Measurements from ENCODE around the gene MRPS10.
"Not testable (repeated sequence)": the region's sequence is repeated elsewhere in the genome, so short reads cannot be mapped to it uniquely, and the experiment has no call there.

The MRPS10 gene

DNA sequence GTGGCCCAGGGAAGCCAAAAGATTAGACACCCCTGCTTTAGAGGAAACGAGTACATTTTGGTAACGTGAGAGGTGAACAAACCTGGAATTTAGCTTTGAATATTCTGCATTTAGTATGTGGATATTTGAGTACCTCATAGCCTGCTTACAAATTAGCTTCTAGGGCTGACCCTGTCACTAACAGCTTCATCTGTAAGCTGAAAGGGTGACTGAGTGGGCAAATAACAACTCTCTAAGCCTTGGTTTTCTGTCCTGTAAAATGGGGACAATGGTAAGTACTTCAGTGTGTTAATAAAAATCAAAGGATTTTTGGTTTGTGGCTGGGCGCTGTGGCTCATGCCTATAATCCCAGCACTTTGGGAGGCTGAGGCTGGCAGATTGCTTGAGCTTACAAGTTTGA is 14.5 kb downstream of the MRPS10 start:
- no peak for DNase-seq

DNA sequence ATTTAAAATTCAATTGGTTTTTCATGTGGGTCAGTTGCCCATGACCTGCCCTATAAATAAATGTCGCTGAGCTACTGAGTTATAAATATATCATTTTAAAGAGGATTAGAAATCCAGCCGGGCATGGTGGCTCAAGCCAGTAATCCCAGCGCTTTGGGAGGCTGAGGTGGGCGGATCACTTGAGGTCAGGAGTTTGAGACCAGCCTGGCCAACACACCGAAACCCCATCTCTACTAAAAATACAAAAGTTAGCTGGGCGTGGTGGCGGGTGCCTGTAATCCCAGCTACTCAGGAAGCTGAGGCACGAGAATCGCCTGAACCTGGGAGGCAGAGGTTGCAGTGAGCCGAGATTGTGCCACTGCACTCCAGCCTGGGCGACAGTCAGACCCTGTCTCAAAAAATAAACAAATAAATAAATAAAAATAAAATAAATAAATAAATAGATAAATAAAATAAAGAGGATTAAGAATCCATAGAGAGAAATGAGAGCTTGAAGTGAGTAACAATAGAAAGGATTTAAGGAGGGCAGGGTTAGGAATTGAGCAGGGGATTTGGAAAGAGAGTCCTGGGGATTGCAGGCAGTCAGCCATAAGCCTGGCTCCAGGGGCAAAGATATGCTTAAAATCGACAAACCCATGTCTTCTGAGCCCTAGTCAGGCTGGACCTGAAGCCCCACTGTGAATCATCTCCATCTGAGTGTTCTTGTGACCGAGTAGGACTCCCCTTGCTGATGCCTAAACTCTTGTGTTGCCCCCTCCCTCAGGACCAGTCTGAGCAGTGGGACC is 15.3 kb downstream of the MRPS10 start:
- not testable (repeated sequence) for DNase-seq

DNA sequence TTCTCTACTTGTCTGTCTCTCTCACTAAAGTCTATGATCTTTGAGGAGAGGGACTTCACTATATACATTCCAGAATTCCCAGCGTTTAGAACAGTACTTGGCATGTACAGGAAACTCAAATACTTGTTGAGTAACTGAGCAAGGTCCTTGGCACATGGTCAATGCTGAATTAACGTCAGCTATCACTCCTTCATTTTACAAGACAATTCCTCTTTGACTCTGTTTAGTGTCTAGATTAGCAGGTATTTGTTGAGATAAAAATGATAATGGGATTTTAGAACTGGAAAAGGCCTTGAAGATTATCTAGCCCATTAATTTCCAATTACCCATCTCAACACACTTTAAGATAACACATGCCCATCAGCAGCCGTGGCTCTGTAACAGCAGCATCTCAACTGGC is 16.3 kb downstream of the MRPS10 start:
- DNase-seq = no peak

- DNase-seq = no peak
These were observed 17.6 kb downstream of the MRPS10 start for GRCh38 chr6:42200035-42200434.

DNA sequence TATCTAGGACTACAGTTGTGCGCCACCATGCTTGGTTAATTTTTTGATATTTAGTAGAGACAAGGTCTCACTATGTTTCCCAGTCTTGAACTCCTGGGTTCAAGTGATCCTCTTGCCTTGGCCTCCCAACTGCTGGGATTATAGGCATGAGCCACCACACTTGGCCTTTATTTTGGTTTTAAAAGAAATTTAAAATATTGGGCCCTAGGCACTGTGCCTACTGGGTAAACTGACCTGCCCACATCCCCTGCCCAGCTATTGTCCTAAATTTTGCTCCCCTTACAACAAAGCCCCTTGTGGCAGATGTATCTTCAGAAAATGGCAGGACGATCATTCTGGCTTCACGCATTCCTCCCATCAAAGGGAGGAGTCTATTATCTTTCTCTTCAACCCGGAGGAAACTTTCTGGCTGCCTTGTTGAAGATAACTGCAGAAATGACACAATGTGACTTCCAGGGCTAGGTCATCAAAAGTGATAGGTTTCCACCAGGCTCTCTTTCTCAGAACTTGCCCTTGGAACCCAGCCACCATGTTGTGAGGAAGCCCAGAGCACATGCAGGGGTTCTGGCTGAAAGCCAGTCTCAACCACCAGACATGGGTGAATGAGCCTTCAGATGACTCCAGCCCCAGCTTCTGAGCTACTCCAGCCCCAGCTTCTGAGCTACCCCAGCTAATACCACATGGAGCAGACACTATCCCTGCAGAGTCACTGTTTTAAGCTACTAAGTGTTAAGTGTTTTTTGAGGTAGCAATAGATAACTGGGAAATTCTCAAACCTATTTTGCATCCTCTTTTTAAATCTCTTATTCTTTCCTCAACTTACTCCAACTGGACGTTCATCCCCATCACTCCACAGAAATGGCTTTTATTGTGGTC is 18.3 kb downstream of the MRPS10 start:
- no peak for DNase-seq

GRCh38 chr6:42197555-42198362 is 19.9 kb downstream of the MRPS10 start:
- peak; percentile 46 for DNase-seq

DNA sequence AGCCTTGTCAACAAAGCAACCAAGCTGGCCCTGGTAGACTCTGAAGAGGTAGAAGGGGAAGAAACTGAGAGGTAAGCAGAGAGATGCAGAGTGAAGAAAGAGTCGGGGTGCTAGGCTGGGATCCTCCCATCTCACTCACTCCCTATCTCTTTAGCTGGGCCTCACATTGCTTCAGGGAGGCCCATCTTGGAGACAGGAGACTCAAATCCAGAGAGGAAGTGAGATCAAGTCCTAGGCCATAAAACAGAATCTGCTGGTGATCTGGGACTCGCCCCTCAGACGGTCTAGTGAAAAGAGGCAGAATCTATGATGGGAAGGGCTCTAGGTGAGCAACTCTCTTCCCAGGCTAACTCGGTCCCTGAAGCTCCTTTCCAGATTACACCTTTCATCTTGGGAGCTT is 22.2 kb downstream of the MRPS10 start:
- no peak for DNase-seq

DNA sequence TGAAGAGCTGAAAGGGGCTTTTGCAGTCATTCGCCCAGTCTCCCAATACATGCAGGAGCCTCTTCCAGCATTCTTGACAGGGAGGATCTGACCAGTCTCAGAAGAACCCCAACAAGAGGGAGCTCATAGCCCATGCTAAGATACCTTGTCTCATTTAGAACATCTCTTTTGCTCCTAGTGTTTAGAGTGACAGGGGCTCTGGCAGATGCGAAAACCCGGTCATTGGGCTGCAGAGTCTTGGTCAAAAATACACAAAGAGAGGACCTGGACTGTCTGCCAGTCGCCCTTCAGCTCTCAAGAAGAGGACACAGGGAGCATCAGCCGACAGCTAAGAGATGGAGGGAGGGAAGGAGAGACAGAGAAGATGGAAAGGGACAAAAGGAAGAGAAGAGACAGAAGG is 23.6 kb downstream of the MRPS10 start:
- no peak for DNase-seq

DNA sequence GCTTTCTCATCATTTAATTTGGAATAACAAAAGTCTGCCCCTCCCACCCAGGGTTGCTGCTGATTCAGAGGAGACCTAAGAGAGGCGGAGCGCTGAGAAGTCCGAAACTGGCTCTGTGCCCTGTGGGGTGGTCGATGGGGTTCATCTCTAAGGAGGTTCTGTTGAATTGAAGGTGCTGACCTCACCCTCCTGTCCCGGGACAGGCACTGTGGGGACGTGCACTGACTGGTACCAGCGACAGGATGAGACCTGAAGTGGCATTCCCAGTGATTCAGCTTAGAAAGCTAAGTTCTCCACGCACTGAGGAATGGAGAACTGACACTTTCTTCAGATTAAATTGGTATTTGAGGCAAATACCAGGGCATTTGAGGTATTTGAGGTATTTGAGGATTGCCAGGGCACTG is 24.2 kb downstream of the MRPS10 start:
- no peak for DNase-seq

- DNase-seq = not testable (repeated sequence)
These were observed 25.3 kb downstream of the MRPS10 start for GRCh38 chr6:42192385-42192784.

- DNase-seq = peak; percentile 44
These were observed 27.0 kb downstream of the MRPS10 start for GRCh38 chr6:42190554-42191183.

GRCh38 chr6:42188406-42188805 is 29.3 kb downstream of the MRPS10 start:
- DNase-seq = no peak

DNA sequence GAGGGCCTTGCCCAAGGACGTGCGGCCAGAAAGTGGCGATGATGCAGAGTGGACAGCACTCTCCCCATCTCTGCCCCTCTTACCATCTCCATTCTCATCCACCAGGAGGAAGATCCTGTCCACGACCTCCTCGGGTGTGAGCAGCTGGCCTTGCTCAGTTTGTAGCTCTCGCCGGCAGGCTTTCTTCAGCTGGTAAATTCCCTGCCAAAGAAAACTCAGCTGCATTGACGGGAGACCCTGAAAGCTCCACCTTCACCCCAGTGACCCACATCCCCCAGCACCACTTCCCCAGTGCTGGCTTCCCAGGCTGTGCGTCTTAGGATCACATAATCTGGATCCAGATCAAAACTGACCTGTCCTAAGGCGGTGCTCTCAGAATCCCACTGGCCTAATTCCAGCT is 32.1 kb downstream of the MRPS10 start:
- DNase-seq = no peak

DNA sequence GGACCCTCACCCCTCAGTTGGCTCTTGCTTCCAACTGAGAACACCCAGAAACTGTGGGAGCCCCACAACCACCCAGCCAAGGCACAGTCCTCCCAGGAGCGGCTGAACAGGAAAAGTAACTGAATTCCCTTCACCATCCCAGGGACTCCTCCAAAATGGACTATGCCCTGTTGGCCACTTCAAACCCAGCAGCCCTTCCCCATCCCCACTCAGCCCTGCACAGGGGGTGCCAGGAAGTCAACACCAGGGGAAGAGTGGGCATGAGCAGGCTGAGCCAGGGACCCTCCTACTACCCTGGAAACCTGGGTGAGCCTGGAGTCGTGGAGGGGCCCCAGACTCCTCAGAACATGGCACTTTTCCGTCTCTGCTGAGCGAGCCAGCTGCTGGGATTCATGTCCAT is 33.2 kb downstream of the MRPS10 start:
- no peak for DNase-seq

DNA sequence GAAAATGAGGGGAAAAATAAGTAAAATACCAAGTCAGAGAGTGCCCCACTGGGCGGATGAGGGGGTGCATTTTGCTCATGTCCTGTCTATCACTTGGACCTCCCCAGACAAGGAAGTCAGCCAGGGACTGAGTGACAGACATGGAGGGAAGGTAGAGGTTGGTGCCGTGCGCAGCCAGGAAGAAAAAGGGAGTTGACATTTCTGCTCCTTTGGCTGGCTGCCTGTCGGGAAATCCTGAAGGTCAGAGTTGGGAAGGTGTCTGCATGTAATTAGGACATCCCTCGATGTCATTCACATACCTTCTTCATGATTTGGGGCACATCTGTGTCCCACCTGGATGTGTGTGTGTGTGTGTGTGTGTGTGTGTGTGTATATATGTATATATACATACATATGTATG is 35.6 kb downstream of the MRPS10 start:
- no peak for DNase-seq

GRCh38 chr6:42179945-42180313 is 37.7 kb downstream of the MRPS10 start:
- DNase-seq = no peak

DNA sequence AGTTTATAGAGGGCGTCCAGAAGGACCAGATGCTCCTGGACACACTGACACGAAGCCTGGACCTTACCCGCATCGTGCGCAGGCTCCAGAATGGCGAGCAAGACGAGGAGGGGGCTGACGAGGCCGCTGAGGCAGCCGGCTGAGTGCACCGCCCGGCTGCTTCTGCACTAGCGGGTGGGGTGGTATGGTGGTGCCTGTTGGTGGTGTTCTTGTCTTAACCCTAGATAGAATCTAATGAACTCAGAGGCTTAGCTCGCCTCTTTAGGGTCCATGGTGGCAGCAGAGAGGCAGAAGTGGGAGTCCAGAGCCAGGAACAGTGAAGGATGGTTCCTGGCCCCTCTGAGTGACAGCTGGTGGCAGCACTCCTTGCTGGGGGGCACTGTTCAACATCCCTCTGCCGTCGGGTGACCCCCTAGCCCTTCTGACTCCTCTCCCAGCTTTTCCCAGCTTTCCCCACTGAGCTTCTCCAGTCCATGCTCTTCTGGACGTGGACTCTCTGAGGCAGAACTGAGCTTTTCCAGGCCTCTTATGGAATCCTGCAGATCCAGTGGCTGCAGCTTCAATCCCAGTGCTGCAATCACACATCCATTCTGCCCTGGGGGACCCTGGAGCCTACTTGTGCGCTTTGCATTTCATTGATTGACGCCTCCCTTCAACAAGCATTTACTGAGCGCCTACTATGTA is 38.3 kb downstream of the MRPS10 start:
- no peak for DNase-seq

GRCh38 chr6:42177514-42178364 is 39.9 kb downstream of the MRPS10 start:
- DNase-seq = no peak

DNA sequence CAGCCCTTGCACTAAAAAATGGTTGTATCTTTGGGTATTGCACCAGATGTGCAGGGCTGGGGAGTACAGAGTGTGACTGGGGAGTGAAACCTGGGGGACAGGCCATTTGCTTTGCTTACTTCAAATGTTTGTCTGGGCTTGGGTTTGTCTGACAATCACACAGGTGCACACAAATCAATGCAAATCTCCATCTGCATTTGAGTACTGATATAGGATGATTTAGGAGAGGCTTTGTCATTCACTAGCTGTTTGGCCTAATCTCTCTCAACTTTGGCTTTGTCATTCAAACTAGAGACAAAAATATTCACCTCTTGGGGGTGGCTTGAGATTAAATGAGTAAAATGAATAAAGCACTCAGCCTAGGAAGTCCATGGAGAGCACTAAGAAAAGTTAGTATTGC is 40.7 kb downstream of the MRPS10 start:
- no peak for DNase-seq

DNA sequence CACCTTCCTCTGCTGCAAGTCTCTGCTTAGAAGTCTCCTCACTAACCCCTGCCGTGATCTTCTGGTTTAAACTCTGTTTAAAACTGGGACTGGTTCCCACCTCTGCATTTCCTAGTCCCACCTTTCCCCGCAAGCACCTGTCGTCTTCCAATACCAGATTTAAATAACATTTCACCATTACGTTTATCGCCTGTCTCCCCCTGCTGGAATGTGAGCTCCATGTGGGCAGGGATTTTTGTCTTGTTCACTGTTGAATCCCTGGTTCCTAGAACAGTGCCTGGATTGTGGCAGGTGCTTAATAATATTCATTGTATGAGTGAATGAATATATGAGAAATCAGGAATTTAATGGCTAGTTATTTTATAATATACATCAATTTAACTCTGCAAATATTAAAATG is 41.8 kb downstream of the MRPS10 start:
- no peak for DNase-seq

- no peak for DNase-seq
These were observed 44.6 kb downstream of the MRPS10 start, which contains the start of gene GUCA1A for GRCh38 chr6:42173101-42173500. GUCA1A (plus strand) TSS chr6:42173364; CDS start chr6:42173614, 250 bp downstream.

All from suppressor macrophage treated with lipopolysaccharide for 4 hours (primary cell).